Activated T-cell treated with anti-CD3 and anti-CD28 coated beads, Interleukin-2, amount 50 U/mL, for 24 hours (primary cell): Measurements from ENCODE around the gene BMPER.
"Not testable (repeated sequence)": the region's sequence is repeated elsewhere in the genome, so short reads cannot be mapped to it uniquely, and the experiment has no call there.

Experiments used
- DNase-seq: peaks from one replicate; pipeline ENCODE4 v3.0.0-alpha.2; 2020
- H3K27ac Mint-ChIP-seq: 2 replicates; pipeline ENCODE4 v1.8.0; 2020; ENCODE audit warnings: mild to moderate bottlenecking, mixed read lengths
- H3K27me3 Mint-ChIP-seq: 2 replicates; pipeline ENCODE4 v1.8.0; 2020; ENCODE audit warnings: mixed read lengths
- H3K36me3 Mint-ChIP-seq: 2 replicates; pipeline ENCODE4 v1.8.0; 2020; ENCODE audit warnings: low read depth, mixed read lengths
- H3K4me1 Mint-ChIP-seq: 2 replicates; pipeline ENCODE4 v1.8.0; 2020; ENCODE audit warnings: low read depth, mixed read lengths
- H3K4me3 Mint-ChIP-seq: 2 replicates; pipeline ENCODE4 v1.8.0; 2020; ENCODE audit warnings: mild to moderate bottlenecking, moderate library complexity, mixed read lengths
- H3K9me3 Mint-ChIP-seq: 2 replicates; pipeline ENCODE4 v1.8.0; 2020; ENCODE audit warnings: mixed read lengths

Gene BMPER

DNA sequence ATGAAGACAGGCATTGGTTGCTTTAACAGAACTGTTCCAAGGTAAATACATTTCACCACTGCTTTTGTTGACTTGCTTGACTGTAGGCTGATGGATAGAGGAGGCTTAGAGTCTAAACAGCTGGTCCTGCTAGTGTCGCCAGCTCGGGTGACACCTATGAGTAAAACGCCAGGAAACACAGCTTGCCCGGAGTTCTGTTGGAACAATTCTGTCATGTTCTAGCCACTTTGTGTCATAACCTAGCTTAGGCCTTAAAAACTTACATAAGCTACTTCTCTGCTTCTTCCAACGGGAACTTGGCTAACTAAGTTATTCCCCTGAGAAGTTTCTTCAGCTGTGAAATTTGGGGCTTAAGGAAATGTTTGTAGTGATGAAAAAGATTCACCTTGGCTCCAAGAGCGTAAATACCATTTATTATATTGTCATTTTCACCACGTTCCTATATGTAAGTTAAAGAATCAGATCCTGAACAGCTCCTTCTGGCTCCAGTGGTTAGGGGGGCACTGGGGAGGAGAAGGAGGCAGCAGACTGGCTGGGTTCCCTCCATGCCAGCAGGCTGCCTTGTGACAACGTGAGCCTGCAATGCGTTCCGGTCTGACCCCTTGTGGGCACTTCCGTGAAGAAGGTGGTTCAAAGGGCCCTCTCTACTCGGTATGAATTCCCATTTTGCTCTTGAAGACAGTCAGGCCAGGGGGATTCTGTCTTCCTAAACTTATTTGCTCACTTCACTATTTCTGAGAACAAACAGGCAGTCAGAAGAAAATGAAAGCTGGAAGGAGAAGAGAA, 253.2 kb downstream of the BMPER start:
- Mint-ChIP-seq H3K36me3 (no peaks in the 10 kb centered on the region), H3K27ac (no peak overlapping the region), H3K9me3 (peaks cover 1% of the 10 kb centered on the region), H3K4me1 (no peaks in the 10 kb centered on the region), H3K27me3 (no peaks in the 10 kb centered on the region), H3K4me3 (no peak overlapping the region)
- no peak for DNase-seq

DNA sequence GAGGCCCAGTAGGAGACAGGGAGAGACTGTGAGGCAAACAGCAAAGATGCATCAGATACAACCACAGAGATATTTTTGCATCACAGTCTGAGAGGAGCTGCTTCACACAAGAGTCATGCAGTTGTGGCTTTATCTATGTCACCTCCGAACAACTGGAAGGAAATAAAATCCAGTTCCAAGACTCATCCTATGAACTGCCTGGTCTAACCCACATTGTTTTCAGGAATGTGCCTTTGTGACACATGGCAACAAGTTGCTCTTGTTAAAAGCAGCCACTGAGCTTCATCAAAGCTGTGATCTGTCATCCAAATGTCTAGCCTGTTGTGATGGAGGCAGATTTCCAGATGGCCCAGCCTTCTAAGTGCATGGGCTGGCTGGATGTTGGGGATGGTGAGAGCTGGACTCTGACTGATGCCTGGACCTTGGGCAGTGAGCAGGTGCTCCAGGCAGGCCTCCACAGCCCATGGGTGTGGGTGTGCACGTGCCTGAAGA, 255.0 kb downstream of the BMPER start:
- H3K4me3 Mint-ChIP-seq, result no peak overlapping the region
- no peaks in the 10 kb centered on the region for H3K36me3 Mint-ChIP-seq
- H3K4me1 Mint-ChIP-seq, result no peaks in the 10 kb centered on the region
- H3K27me3 Mint-ChIP-seq, result no peaks in the 10 kb centered on the region
- peaks cover 3% of the 10 kb centered on the region for H3K9me3 Mint-ChIP-seq
- no peak overlapping the region for H3K27ac Mint-ChIP-seq
- DNase-seq, result no peak

DNA sequence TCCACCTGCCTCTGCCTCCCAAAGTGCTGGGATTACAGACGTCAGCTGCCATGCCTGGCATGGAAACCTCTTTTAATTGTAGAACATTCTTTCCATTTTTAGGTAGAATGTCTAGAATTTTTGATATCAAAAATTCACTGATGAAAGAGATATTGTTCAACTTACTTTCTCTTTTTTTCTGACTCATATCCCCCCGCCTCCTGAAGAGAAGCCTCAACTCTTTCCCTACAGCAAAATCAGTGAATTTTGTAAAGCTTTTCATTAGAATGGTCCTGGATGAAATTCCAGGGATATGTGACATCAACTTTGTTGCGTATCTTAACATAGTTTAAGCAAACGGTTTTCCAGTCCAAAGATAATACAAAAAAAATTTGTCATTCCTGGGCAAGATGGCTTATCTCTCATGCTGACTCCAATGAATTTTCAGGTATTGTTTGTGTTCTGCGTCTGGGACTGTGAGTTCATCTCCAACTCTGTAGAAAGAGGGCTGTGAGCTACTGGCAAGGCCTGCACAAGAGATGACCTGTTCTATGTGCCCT, 256.8 kb downstream of the BMPER start:
- H3K9me3 Mint-ChIP-seq, result peaks cover 3% of the 10 kb centered on the region
- no peak for DNase-seq
- H3K27ac Mint-ChIP-seq, result no peak overlapping the region
- H3K36me3 Mint-ChIP-seq, result no peaks in the 10 kb centered on the region
- H3K4me1 Mint-ChIP-seq, result no peaks in the 10 kb centered on the region
- H3K4me3 Mint-ChIP-seq, result no peak overlapping the region
- no peaks in the 10 kb centered on the region for H3K27me3 Mint-ChIP-seq

DNA sequence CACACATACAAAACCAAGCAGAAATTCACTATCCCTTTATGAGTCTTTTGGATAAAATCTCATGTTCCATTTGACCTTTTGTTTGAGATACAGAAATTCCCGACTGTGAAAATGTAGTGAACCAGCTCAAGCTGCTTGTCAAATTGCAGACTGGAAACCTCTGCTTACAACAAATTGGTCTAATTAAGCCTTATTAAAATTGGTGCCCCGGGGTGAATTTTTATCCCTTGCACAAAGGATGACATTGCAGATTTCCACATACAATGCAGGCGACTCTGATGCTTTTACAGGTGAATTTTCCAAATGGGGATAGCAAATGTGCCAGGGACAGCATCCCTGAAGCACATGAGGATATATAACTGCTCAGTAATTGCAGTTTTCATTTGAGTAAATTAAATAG, 257.3 kb downstream of the BMPER start:
- Mint-ChIP-seq H3K9me3 (peaks cover 3% of the 10 kb centered on the region), H3K27ac (no peak overlapping the region), H3K4me1 (no peaks in the 10 kb centered on the region), H3K36me3 (no peaks in the 10 kb centered on the region), H3K27me3 (no peaks in the 10 kb centered on the region), H3K4me3 (no peak overlapping the region)
- DNase-seq, result no peak

DNA sequence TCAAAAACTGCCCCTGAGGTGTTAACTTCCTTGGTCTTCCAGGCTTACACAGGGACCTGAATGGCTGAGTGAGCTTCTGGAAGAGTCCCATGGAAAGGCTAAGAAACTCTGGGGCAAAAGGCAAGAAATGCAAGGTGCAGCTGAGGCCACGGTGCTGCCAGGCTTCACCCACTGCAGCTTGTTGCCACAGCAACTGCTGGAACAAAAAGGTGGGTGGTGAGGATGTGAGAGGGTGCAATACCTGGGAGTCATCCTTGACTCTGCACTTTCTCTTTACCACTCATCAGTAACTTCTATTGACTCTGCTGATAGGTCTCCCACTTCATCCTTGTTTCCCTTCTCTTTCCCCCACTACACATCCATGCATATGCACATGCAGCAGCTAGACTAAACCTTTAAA, 258.6 kb downstream of the BMPER start:
- no peaks in the 10 kb centered on the region for H3K27me3 Mint-ChIP-seq
- H3K36me3 Mint-ChIP-seq, result no peaks in the 10 kb centered on the region
- H3K9me3 Mint-ChIP-seq, result peaks cover 5% of the 10 kb centered on the region
- no peak overlapping the region for H3K27ac Mint-ChIP-seq
- no peak overlapping the region for H3K4me3 Mint-ChIP-seq
- DNase-seq, result no peak
- no peaks in the 10 kb centered on the region for H3K4me1 Mint-ChIP-seq

DNA sequence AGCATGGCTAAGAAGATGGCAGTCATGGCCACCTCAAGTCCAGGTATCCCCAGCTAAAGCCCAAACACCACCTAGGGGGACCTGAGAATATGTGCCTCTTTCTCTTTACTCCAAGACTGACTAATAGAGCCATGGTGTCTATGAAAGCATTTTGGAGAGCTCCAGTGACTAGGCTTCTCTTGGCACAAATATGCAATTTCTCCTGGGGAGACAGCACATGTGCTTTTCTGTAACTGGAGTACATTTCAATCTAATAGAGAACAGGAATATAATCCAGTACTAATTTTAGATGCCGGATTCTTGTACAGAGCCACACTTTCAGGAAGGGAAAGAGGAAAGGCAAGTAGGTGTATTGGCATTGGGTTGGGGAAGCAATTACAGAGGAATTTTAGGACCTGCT, 260.1 kb downstream of the BMPER start:
- Mint-ChIP-seq H3K36me3 (no peaks in the 10 kb centered on the region), H3K27ac (no peak overlapping the region), H3K4me3 (no peak overlapping the region), H3K4me1 (no peaks in the 10 kb centered on the region), H3K27me3 (no peaks in the 10 kb centered on the region), H3K9me3 (peaks cover 5% of the 10 kb centered on the region)
- DNase-seq, result no peak

DNA sequence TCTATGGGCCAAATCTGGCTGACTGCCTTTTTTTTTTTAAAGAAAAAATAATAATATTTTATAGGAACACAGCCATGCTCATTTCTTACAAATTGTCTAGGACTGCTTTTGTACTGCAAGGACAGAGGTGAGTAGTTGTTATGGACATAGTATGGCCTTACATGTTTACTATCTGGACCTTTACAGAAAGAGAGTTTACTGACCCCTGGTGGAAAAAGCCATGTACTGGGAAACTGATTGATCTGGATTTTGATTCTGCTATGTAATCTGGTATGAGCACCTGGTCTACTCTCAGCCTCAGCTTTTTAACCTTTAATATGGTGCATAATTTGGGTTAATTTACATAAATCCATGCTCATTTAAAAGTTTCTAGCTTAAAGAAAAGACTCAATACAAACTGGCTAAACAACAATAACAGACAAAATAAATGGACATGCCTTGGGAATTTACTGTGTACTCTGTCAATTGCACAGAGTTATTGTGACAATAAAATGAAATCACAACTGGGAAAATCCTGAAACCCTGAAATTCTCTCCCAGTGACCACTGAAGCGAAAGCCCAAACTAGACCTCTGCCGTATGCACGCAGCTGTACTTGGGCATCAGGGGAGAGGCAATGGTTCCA, 260.7 kb downstream of the BMPER start:
- DNase-seq, result no peak
- Mint-ChIP-seq H3K9me3 (peaks cover 5% of the 10 kb centered on the region), H3K4me1 (no peaks in the 10 kb centered on the region)

DNA sequence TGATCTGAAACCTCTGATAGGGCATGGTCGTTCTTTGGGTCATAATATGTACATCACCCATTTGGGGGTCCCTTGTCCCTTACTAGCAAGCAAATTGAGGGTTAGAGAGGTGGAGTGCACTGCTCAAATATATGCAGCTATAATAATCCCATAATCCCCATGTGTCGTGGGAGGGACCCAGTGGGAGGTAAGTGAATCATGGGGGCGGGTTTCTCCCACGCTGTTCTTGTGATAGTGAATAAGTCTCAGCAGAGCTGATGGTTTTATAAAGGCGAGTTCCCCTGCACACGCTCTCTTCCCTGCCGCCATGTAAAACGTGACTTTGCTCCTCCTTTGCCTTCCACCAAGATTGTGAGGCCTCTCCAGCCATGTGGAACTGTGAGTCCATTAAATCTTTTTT, 262.7 kb downstream of the BMPER start:
- DNase-seq, result no peak
- H3K4me3 Mint-ChIP-seq, result no peak overlapping the region
- H3K9me3 Mint-ChIP-seq, result peaks cover 3% of the 10 kb centered on the region
- H3K27me3 Mint-ChIP-seq, result no peaks in the 10 kb centered on the region
- H3K27ac Mint-ChIP-seq, result no peak overlapping the region
- no peaks in the 10 kb centered on the region for H3K36me3 Mint-ChIP-seq
- H3K4me1 Mint-ChIP-seq, result no peaks in the 10 kb centered on the region

More for the DNA sequence above, 260.7 kb downstream of the BMPER start:
- H3K27ac Mint-ChIP-seq, result no peak overlapping the region
- H3K4me3 Mint-ChIP-seq, result no peak overlapping the region
- no peaks in the 10 kb centered on the region for H3K27me3 Mint-ChIP-seq
- H3K36me3 Mint-ChIP-seq, result no peaks in the 10 kb centered on the region

DNA sequence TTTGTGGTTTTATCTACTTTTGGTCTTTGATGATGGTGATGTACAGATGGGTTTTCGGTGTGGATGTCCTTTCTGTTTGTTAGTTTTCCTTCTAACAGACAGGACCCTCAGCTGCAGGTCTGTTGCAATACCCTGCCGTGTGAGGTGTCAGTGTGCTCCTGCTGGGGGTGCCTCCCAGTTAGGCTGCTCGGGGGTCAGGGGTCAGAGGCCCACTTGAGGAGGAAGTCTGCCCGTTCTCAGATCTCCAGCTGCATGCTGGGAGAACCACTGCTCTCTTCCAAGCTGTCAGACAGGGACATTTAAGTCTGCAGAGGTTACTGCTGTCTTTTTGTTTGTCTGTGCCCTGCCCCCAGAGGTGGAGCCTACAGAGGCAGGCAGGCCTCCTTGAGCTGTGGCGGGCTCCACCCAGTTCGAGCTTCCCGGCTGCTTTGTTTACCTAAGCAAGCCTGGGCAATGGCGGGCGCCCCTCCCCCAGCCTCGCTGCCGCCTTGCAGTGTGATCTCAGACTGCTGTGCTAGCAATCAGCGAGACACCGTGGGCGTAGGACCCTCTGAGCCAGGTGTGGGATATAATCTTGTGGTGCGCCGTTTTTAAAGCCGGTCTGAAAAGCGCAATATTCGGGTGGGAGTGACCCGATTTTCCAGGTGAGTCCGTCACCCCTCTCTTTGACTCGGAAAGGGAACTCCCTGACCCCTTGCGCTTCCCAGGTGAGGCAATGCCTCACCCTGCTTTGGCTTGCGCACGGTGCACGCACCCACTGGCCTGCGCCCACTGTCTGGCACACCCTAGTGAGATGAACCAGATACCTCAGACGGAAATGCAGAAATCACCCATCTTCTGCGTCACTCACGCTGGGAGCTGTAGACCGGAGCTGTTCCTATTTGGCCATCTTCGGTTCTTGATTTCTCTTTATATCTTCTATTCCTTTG, 269.6 kb downstream of the BMPER start:
- H3K27me3 Mint-ChIP-seq, H3K9me3 Mint-ChIP-seq, H3K4me1 Mint-ChIP-seq, H3K4me3 Mint-ChIP-seq, H3K36me3 Mint-ChIP-seq, H3K27ac Mint-ChIP-seq, DNase-seq: not testable (repeated sequence)

DNA sequence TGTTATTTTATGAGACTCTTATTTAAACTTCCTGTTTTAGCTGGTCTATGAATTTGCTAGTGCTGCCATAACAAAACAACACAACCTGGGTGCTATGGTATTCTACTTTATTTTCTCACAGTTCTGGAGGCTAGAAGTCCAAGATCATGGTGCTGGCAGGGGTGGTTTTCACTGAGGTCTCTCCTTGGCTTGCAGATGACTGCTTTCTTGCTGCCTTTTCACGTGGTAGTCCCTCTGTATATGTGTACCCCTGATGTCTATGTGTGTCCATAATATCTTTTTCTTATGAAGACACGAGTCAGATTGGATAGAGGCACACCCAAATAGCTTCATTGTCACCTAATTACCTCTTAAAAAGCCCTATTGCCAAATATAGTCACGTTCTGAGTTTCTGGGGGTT, 270.5 kb downstream of the BMPER start:
- H3K27me3 Mint-ChIP-seq, result no peaks in the 10 kb centered on the region
- H3K27ac Mint-ChIP-seq, result no peak overlapping the region
- no peaks in the 10 kb centered on the region for H3K4me1 Mint-ChIP-seq
- DNase-seq, result no peak
- H3K36me3 Mint-ChIP-seq, result no peaks in the 10 kb centered on the region
- no peak overlapping the region for H3K4me3 Mint-ChIP-seq
- peaks cover 5% of the 10 kb centered on the region for H3K9me3 Mint-ChIP-seq

DNA sequence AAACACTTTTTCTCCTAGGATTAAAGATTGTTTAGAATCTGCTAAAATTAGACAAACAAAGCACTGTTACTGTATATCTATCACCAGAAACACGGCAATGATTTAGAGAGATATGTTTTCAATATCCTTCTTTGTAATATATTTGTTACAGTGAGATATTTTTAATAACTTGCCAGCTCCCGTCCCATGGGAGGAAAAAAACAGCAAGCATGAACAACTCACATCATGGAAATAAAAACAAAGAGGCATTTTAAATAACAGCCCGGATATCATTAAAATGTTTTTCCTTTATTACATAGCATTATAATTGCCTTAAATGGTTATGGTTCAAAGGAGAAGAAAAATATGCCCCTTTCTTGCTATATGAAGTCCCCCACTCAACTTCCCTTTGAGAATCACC, 272.1 kb downstream of the BMPER start:
- no peak for DNase-seq
- Mint-ChIP-seq H3K4me3 (no peak overlapping the region), H3K27me3 (no peaks in the 10 kb centered on the region), H3K36me3 (no peaks in the 10 kb centered on the region), H3K4me1 (no peaks in the 10 kb centered on the region), H3K9me3 (peaks cover 5% of the 10 kb centered on the region), H3K27ac (no peak overlapping the region)

DNA sequence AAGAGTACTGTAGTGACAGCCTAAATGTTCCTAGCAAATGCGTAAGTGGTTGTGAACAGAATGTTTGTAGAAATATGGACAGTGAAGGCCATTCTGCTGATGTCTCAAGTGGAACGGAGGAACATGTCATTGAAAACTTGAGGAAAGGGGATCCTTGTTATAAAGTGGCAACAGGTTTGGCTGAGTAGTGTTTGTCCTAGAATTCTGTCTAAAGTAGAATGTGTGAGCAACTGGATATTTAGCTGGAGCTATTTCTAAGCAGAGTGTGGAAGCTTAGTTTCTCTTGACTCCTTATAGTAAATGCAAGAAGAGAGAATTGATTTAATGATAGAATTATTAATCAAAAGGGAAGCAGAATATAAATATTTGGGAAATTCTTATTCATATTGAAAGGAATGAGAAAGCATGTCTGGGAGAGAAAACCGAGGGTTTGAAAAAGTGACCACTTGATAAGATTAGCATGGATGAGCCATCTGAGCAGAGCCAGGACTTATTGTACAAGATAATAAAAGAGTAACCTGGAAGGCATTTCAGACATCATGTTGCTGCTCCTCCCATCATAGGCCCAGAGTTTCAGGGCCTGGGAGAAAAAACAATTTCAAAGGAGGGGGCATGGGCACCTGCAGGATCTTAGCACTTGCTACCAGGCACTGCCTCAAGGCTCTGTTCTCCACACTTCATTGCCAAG, 276.1 kb downstream of the BMPER start:
- no peak overlapping the region for H3K4me3 Mint-ChIP-seq
- H3K27ac Mint-ChIP-seq, result no peak overlapping the region
- H3K36me3 Mint-ChIP-seq, result no peaks in the 10 kb centered on the region
- DNase-seq, result no peak
- no peaks in the 10 kb centered on the region for H3K4me1 Mint-ChIP-seq
- no peaks in the 10 kb centered on the region for H3K9me3 Mint-ChIP-seq
- no peaks in the 10 kb centered on the region for H3K27me3 Mint-ChIP-seq

DNA sequence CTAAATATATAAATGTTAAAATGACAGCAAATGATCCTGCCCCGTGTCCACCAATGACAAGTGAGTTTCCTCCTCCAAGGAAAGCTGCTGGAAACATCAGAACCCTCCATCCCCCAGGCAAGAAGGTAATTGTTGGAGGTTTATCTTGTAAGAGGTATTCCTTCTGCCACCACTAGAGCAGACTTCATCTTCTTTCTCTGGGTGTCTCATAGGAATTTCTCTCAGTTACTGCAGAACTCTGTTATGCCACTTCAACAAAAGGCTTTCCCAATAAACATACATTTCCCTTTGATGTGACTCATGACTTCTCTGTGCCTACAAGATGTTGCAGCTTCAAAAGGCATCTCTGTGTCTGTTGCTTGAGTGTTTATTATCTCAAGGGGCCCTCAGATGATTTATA, 279.1 kb downstream of the BMPER start:
- Mint-ChIP-seq H3K9me3 (no peaks in the 10 kb centered on the region), H3K4me1 (no peaks in the 10 kb centered on the region), H3K36me3 (no peaks in the 10 kb centered on the region), H3K27me3 (no peaks in the 10 kb centered on the region), H3K27ac (no peak overlapping the region), H3K4me3 (no peak overlapping the region)
- DNase-seq, result no peak

DNA sequence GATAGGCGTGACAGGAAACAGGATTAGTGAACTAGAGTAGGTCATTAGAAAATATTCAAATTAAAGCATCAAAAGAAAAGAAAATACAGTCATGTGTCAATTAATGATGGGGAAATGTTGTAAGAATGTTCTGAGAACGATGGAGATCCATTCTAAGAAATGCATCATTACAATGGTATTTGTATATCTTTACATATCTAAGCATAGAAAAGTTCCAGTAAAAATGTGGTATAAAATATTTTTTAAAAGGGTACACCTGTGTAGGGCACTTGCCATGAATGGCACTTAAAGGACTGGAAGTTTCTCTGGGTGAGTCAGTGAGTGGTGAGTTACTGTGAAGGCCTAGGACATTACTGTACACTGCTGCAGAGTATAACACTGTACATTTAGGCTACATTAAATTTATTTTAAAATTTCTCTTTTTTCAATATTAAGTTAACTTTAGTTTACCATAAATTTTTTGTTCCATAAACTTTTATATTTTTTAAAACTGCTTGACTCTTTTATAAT, 282.5 kb downstream of the BMPER start:
- no peaks in the 10 kb centered on the region for H3K9me3 Mint-ChIP-seq
- DNase-seq, result no peak
- H3K4me1 Mint-ChIP-seq, result no peaks in the 10 kb centered on the region
- no peak overlapping the region for H3K4me3 Mint-ChIP-seq
- H3K27me3 Mint-ChIP-seq, result no peaks in the 10 kb centered on the region
- no peak overlapping the region for H3K27ac Mint-ChIP-seq
- no peaks in the 10 kb centered on the region for H3K36me3 Mint-ChIP-seq
